Upper lobe of left lung (tissue), 4 donors: ENCODE data around the gene GNAI2.

Experiments used
- EP300 ChIP-seq, 4 donors: sonication (generic); formaldehyde crosslinking; IDR thresholded peaks; one replicate each; pipeline ENCODE4 v1.5.1; 2017; ENCODE audit warnings: antibody characterized with exemption in 4 of 4, control low read depth in 2 of 4
- POLR2A ChIP-seq, 4 donors: fragments of 450-650 bp; IDR thresholded peaks; one replicate each; pipeline ENCODE4 v1.5.1; 2016 to 2017; ENCODE audit warnings: antibody characterized with exemption in 4 of 4, mild to moderate bottlenecking in 2 of 4
- POLR2AphosphoS5 ChIP-seq, 2 donors: sonication (generic); formaldehyde crosslinking; IDR thresholded peaks; one replicate each; pipeline ENCODE4 v1.5.1; 2017; ENCODE audit warnings: antibody characterized with exemption in 2 of 2
- TF ChIP-seq, protein P1 (sequence below), 6 experiments: fragments of 450-650 bp in 4 of 6; fragments of 200-600 bp in 2 of 6; sonication (generic) in 2 of 6; IDR thresholded peaks; one replicate each; pipeline ENCODE4 v1.5.1; 2016 to 2019; ENCODE audit warnings: antibody characterized with exemption in 6 of 6

GRCh38 chr3:50260942-50261441, 25.0 kb downstream of the GNAI2 start:
- TF ChIP-seq, protein P1, sequence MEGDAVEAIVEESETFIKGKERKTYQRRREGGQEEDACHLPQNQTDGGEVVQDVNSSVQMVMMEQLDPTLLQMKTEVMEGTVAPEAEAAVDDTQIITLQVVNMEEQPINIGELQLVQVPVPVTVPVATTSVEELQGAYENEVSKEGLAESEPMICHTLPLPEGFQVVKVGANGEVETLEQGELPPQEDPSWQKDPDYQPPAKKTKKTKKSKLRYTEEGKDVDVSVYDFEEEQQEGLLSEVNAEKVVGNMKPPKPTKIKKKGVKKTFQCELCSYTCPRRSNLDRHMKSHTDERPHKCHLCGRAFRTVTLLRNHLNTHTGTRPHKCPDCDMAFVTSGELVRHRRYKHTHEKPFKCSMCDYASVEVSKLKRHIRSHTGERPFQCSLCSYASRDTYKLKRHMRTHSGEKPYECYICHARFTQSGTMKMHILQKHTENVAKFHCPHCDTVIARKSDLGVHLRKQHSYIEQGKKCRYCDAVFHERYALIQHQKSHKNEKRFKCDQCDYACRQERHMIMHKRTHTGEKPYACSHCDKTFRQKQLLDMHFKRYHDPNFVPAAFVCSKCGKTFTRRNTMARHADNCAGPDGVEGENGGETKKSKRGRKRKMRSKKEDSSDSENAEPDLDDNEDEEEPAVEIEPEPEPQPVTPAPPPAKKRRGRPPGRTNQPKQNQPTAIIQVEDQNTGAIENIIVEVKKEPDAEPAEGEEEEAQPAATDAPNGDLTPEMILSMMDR (IDR thresholded peaks at IDR 0.05) = no peak
- TF ChIP-seq POLR2A (IDR thresholded peaks at IDR 0.05) = no peak
- no peak for TF ChIP-seq POLR2AphosphoS5 (IDR thresholded peaks at IDR 0.05)
- TF ChIP-seq EP300 (IDR thresholded peaks at IDR 0.05) = no peak
